Measurements from ENCODE around the gene DHX32.

- TF ChIP-seq POLR2A (IDR thresholded peaks at IDR 0.05) (no peak), CTCF (IDR thresholded peaks at IDR 0.05 in 4 of 5, conservative IDR thresholded peaks at IDR 0.05 in 1 of 5) (no peak)
Observed at GRCh38 chr10:125865120-125865519, 16.0 kb downstream of the DHX32 start.

All from gastrocnemius medialis (tissue), 4 donors.